Stomach (tissue), 4 donors: Measurements from ENCODE around the gene COL13A1.

Experiments used
- EP300 ChIP-seq: sonication (generic); formaldehyde crosslinking; IDR thresholded peaks from one replicate; pipeline ENCODE4 v1.6.1; 2017; ENCODE audit warnings: antibody characterized with exemption
- TF ChIP-seq, protein P1 (sequence below), 7 experiments: fragments of 450-650 bp in 4 of 7; fragments of 200-600 bp in 3 of 7; sonication (generic) in 3 of 7; IDR thresholded peaks; one replicate each; pipeline ENCODE4 v1.5.1; 2016 to 2019; ENCODE audit warnings: antibody characterized with exemption in 7 of 7, control low read depth in 2 of 7, mild to moderate bottlenecking in 1 of 7

DNA sequence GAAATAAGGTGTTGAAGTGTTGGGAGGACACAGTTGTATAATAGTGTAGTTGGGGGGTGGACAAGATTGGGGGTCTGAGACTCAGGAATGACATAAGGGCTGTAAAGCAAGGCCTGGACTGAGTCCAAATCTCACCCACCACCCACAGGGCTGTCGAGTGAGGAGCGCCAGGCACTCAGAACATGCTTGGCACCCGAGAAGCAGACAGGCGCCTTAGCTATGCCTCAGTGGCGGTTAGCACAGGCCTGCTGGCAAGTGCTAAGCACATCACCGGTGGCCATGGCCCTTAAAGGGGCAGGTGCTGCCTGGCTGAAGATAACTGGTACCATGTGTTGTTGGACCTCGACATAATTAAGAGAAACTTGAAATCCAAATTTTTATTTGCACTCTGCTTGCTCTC is 90.7 kb downstream of the COL13A1 start:
- TF ChIP-seq, protein P1, sequence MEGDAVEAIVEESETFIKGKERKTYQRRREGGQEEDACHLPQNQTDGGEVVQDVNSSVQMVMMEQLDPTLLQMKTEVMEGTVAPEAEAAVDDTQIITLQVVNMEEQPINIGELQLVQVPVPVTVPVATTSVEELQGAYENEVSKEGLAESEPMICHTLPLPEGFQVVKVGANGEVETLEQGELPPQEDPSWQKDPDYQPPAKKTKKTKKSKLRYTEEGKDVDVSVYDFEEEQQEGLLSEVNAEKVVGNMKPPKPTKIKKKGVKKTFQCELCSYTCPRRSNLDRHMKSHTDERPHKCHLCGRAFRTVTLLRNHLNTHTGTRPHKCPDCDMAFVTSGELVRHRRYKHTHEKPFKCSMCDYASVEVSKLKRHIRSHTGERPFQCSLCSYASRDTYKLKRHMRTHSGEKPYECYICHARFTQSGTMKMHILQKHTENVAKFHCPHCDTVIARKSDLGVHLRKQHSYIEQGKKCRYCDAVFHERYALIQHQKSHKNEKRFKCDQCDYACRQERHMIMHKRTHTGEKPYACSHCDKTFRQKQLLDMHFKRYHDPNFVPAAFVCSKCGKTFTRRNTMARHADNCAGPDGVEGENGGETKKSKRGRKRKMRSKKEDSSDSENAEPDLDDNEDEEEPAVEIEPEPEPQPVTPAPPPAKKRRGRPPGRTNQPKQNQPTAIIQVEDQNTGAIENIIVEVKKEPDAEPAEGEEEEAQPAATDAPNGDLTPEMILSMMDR (IDR thresholded peaks at IDR 0.05): no peak
- TF ChIP-seq EP300: no peak
